GM12878 (cell line): ENCODE results near the gene TSSC4. TPM values are rescaled to one million over a fixed set of nuclear protein-coding genes. Genes with fewer than 3 reads are reported as not detected.

Experiments
- ATAC-seq: fragments of 200-7000 bp; cut with Tn5 transposase; 3 replicates; pipeline ENCODE4 v1.9.1; 2020; ENCODE audit warnings: mild to moderate bottlenecking, moderate library complexity
- BruUV-seq: library from RNA; stranded (reverse); fragments of 400-500 nt; replicated peaks from 2 replicates; lab custom pipeline; 2021; lab: Mats Ljungman, UMichigan
- CTCF ChIA-PET: fragments of 300-600 bp; sonication (Branson Sonifier 250); formaldehyde crosslinking; extraction: SDS; loops from one replicate; lab custom pipeline; 2021; ENCODE audit warnings: inconsistent platforms; lab: Yijun Ruan, JAX
- POLR2A ChIA-PET: fragments of 350-600 bp; formaldehyde crosslinking; extraction: SDS; loops from one replicate; lab custom pipeline; 2021; ENCODE audit warnings: inconsistent platforms; lab: Charles Lee
- RAD21 ChIA-PET: fragments of 300-600 bp; sonication (Branson Sonifier 250); formaldehyde crosslinking; loops from one replicate; lab custom pipeline; 2023; ENCODE audit warnings: antibody characterized with exemption; ENCODE audit not compliant: unreplicated experiment; lab: Charles Lee
- SMC1A ChIA-PET: fragments of 300-600 bp; sonication (Branson Sonifier 250); formaldehyde crosslinking; loops from one replicate; lab custom pipeline; 2023; ENCODE audit not compliant: unreplicated experiment, uncharacterized antibody; lab: Charles Lee
- DNase-seq: peaks from one replicate; pipeline ENCODE4 v3.0.0-alpha.2; 2011; ENCODE audit warnings: low read depth, low spot score
- FAIRE-seq: peaks from 3 replicates; lab custom pipeline; 2011; peaks lifted over from hg19 to GRCh38; lab: Jason Lieb, UNC
- H2AFZ ChIP-seq: 2 replicates; pipeline ENCODE4 v1.6.0; 2011; ENCODE audit warnings: low read depth, low read length, control low read depth; ENCODE audit not compliant: control insufficient read depth
- H3K27ac ChIP-seq: 2 replicates; pipeline ENCODE4 v1.5.1; 2011; ENCODE audit warnings: control low read depth; ENCODE audit not compliant: control insufficient read depth, insufficient read depth
- H3K27me3 ChIP-seq, 2 experiments: replicated peaks in 1 of 2; 2 replicates each; pipeline versions ENCODE4 v1.6.0 to v1.6.1; 2011; ENCODE audit warnings: low read length in 1 of 2; ENCODE audit not compliant: control insufficient read depth in 2 of 2, insufficient read depth in 2 of 2
- H3K36me3 ChIP-seq, 2 experiments: 2 replicates each; pipeline ENCODE4 v1.5.1; 2011; ENCODE audit warnings: low read length in 1 of 2; ENCODE audit not compliant: control insufficient read depth in 2 of 2, insufficient read depth in 2 of 2
- H3K4me1 ChIP-seq: 2 replicates; pipeline ENCODE4 v1.6.1; 2011; ENCODE audit warnings: mild to moderate bottlenecking, low read length, moderate library complexity, mixed read lengths; ENCODE audit not compliant: control insufficient read depth, insufficient read depth
- H3K4me2 ChIP-seq: 2 replicates; pipeline ENCODE4 v1.6.0; 2011; ENCODE audit warnings: control low read depth; ENCODE audit not compliant: control insufficient read depth, insufficient read depth
- H3K4me3 ChIP-seq: fragments of 200-600 bp; sonication (generic); 2 replicates; pipeline ENCODE4 v1.5.1; 2016
- H3K79me2 ChIP-seq: 2 replicates; pipeline ENCODE4 v1.6.0; 2011; ENCODE audit warnings: low read length; ENCODE audit not compliant: control insufficient read depth, insufficient read depth
- H3K9ac ChIP-seq: 2 replicates; pipeline ENCODE4 v1.8.0; 2011; ENCODE audit warnings: low read length, control low read depth, mixed read lengths; ENCODE audit not compliant: control insufficient read depth, insufficient read depth
- H3K9me3 ChIP-seq: replicated peaks from 3 replicates; pipeline ENCODE4 v1.5.1; 2011; ENCODE audit warnings: mild to moderate bottlenecking, low read length; ENCODE audit not compliant: control insufficient read depth, insufficient read depth
- H4K20me1 ChIP-seq: 2 replicates; pipeline ENCODE4 v1.6.0; 2011; ENCODE audit not compliant: control insufficient read depth, insufficient read depth
- EGR1 ChIP-seq, 2 experiments: IDR thresholded peaks; 1 replicate in 1 of 2; 2 replicates in 1 of 2; pipeline ENCODE4 v1.6.1; 2011 to 2012; ENCODE audit warnings: low read depth in 2 of 2, low read length in 2 of 2, borderline replicate concordance in 1 of 2, mild to moderate bottlenecking in 1 of 2, moderate library complexity in 1 of 2
- IKZF2 ChIP-seq, 2 experiments: fragments of 450-650 bp; IDR thresholded peaks; 2 replicates each; pipeline ENCODE4 v1.6.1; 2017; ENCODE audit warnings: mild to moderate bottlenecking in 2 of 2, moderate library complexity in 2 of 2
- LARP7 ChIP-seq: fragments of 450-650 bp; IDR thresholded peaks from 2 replicates; pipeline ENCODE4 v1.6.1; 2017; ENCODE audit warnings: mild to moderate bottlenecking
- POLR2A ChIP-seq: IDR thresholded peaks from 2 replicates; pipeline ENCODE4 v1.6.1; 2011; ENCODE audit warnings: low read depth, mild to moderate bottlenecking, low read length
- POLR2AphosphoS5 ChIP-seq: IDR thresholded peaks from 2 replicates; pipeline ENCODE4 v1.6.1; 2011; ENCODE audit warnings: mild to moderate bottlenecking, low read length, inconsistent platforms
- POU2F2 ChIP-seq: IDR thresholded peaks from 3 replicates; pipeline ENCODE4 v1.6.1; 2011; ENCODE audit warnings: low read depth, mild to moderate bottlenecking, low read length, borderline replicate concordance
- SMAD1 ChIP-seq: fragments of 450-650 bp; IDR thresholded peaks from 2 replicates; pipeline ENCODE4 v1.6.1; 2018; ENCODE audit warnings: mild to moderate bottlenecking, low read depth; ENCODE audit not compliant: partially characterized antibody
- SMARCA5 ChIP-seq: fragments of 450-650 bp; IDR thresholded peaks from 2 replicates; pipeline ENCODE4 v1.6.1; 2017; ENCODE audit warnings: mild to moderate bottlenecking
- TCF3 ChIP-seq: IDR thresholded peaks from 2 replicates; pipeline ENCODE4 v1.6.1; 2012; ENCODE audit warnings: low read depth, mild to moderate bottlenecking, low read length, borderline replicate concordance; ENCODE audit not compliant: insufficient read depth
- WGBS: methylation state at CpG from one replicate; pipeline ENCODE4 v1.1.6; 2016; ENCODE audit warnings: low lambda C conversion rate; ENCODE audit not compliant: insufficient replicate concordance, insufficient coverage; ENCODE audit errors: missing lambda C conversion rate; 5-methylcytosine and 5-hydroxymethylcytosine counted together
- in situ Hi-C: fragments of 300-500 bp; cut with MboI; formaldehyde crosslinking; loops from 9 replicates; pipeline ENCODE4 v1.14.3; 2018; ENCODE audit warnings: mixed read lengths
- intact Hi-C: fragments of 100-400 bp; cut with micrococcal nuclease; formaldehyde crosslinking; loops from one replicate; pipeline ENCODE4 v1.14.2; 2022; ENCODE audit not compliant: unreplicated experiment
- polyA plus RNA-seq, 11 experiments: library from polyadenylated mRNA; depleted of rRNA in 4 of 11; unstranded in 6 of 11; stranded (reverse) in 5 of 11; fragments of >200 nt; fragmentation: Nextera tagmentation in 4 of 11; fragmentation: Illumina TruSeq in 1 of 11; extraction: Ambion mirVana in 4 of 11; extraction: Trizol in 1 of 11; gene quantifications; 1 replicate in 1 of 11; 2 replicates in 10 of 11; pipeline versions ENCODE4 v1.2.1 to v1.2.3, GENCODE V29; 2011 to 2016; ENCODE audit warnings: inconsistent platforms in 2 of 11, missing spikeins in 2 of 11, low read depth in 1 of 11
- total RNA-seq, 4 experiments: library from RNA; depleted of rRNA in 3 of 4; stranded (reverse); fragments of >200 nt in 3 of 4; fragmentation: Illumina TruSeq in 1 of 4; extraction: Trizol in 1 of 4; gene quantifications; 2 replicates each; pipeline versions ENCODE4 v1.2.1 to v1.2.3, GENCODE V29; 2013 to 2021
- TF ChIP-seq, protein P1 (sequence below): fragments of 450-650 bp; IDR thresholded peaks from 2 replicates; pipeline ENCODE4 v1.6.1; 2018; ENCODE audit warnings: mild to moderate bottlenecking, low read depth, moderate library complexity; ENCODE audit not compliant: partially characterized antibody
- TF ChIP-seq, protein P2 (sequence below): IDR thresholded peaks from 2 replicates; pipeline ENCODE4 v1.6.1; 2012; ENCODE audit warnings: low read depth, low read length, improper control_type of control experiment

Gene TSSC4
- total and polyA plus RNA-seq, 10 of the 15 experiments (the other 5 are each of a cell fraction or from before 2014, with no cell fraction given) = 0.69 to 70.1 (median 25.7) TPM

DNA sequence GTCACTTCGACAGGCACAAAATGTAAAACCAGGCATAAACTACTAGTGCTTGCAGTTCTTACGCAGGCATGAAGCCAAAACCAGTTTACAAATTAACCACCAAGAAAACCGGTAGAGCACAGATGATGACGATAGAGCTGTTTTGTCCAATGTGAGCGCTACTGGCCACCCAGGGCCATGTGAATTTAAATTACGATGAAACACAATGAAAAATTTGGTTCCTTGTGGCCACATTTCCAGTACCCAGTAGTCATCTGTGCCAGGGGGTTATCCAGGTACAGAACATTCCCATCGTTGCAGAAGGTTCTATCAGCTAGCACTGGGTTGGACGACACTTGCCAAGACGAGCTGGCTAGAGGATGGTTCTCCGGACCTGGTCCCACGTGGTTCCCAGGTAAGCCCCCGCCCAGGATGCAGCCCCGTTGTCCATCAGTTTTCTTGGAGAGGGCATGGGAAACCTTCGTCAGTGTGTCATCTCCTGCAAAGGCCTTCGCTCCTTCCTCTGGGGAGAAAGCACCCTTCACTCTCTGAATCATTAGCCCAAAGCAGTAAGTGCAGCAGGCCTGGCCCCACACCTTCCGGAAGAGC lies 24.5 kb upstream of the TSSC4 start:
- Histone ChIP-seq H3K27me3 (no peaks in the 10 kb centered on the region), H3K9me3 (no peaks in the 10 kb centered on the region; the same call in 2 of the 3 replicates), H3K4me1 (peaks cover 17% of the 10 kb centered on the region), H3K4me3 (no peak overlapping the region), H3K36me3 (no peaks in the 10 kb centered on the region), H3K9ac (no peak overlapping the region), H3K27ac (no peak overlapping the region), H2AFZ (no peak overlapping the region), H3K79me2 (peaks cover 36% of the 10 kb centered on the region), H3K4me2 (no peak overlapping the region), H4K20me1 (no peaks in the 10 kb centered on the region; the same call in none of the 2 replicates)
- ChIA-PET SMC1A (no interaction called here), CTCF (interaction anchor here (1.5 kb wide), 1 partner anchor 24 kb away, joined by 4 read pairs; the partner anchor contains the start of gene TSSC4), POLR2A (interaction anchor here (2.3 kb wide), 1 partner anchor 11 kb away, joined by 31 read pairs; no protein-coding TSS in a partner anchor), RAD21 (no interaction called here)
- in situ Hi-C loops (loop anchor here (25.0 kb wide), 1 partner anchor 1564 kb away; the partner anchor contains the start of genes PIDD1, PNPLA2 and RPLP2), intact Hi-C loops (no loop called here)
- ATAC-seq (no peak), DNase-seq (no peak), FAIRE-seq (no peak)
- no TSS peak for BruUV-seq
- WGBS = 81% methylated on average over 16 of the region's 16 CpGs
- no peak for TF ChIP-seq IKZF2 (IDR thresholded peaks at IDR 0.05)

DNA sequence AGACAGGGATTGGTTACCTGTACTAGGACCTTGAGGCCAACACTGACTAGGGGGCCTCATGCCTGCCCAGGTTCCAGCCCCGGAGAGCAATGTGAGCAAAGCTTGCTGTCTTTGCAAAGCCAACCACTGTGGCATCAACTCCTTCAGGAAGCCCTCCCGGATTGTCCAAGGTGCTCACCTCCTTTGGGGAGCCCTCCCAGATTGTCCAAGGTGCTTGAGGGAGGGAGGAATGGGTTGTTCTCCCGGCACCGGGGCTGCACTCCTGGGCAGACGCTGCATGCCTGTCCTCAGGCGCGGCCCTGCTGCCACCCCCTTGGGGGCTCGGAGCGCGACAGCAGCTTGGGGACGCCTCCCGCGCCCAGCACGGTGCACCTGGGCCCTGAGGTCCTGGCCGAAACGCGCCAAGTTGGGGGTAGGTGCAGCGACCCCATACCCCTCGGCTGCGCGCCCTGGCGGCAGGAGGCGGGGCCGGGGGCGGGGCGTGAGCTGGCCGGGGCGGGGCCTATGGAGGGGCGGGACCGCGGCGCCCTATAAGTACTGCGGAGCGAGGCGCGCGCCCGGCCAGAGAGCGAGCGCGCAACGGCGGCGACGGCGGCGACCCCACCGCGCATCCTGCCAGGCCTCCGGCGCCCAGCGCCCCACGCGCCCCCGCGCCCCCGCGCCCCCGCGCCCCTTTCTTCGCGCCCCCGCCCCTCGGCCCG lies 23.6 kb upstream of the TSSC4 start, which contains the start of gene CD81:
Gene CD81 (plus strand): TSS at position 560 of the 701 bp plus-strand sequence. CDS start 240 bp downstream, outside the sequence.
- H3K27me3 ChIP-seq = no peaks in the 10 kb centered on the region
- ATAC-seq = peak; percentile 61
- ChIA-PET CTCF (interaction anchor here (1.5 kb wide), 1 partner anchor 72 kb away, joined by 4 read pairs; no protein-coding TSS in a partner anchor), POLR2A (interaction anchor here (0.6 to 2.3 kb wide), 4 partner anchors 9 to 102 kb away, joined by 3 to 31 read pairs (median 7); partner anchors contain the start of gene TSSC4), SMC1A (interaction anchor here (1.6 to 2.4 kb wide), 2 partner anchors 10 to 11 kb away, joined by 5 to 11 read pairs; no protein-coding TSS in a partner anchor), RAD21 (interaction anchor here (1.4 to 2.4 kb wide), 3 partner anchors 10 to 72 kb away, joined by 4 to 18 read pairs (median 11); partner anchors contain the start of gene TSSC4)
- peaks cover 45% of the 10 kb centered on the region for H3K79me2 ChIP-seq
- BruUV-seq = no TSS peak
- no peaks in the 10 kb centered on the region; the same call in 2 of the 3 replicates for H3K9me3 ChIP-seq
- TF ChIP-seq LARP7 = 0 out of 2 replicates have a peak, but pooled peaks have one; percentile 54
- peak; percentile 34; the same call in 1 of the 2 replicates for TF ChIP-seq SMARCA5
- peak; percentile 75; the same call in 1 of the 2 replicates for TF ChIP-seq POLR2AphosphoS5
- TF ChIP-seq, protein P1, sequence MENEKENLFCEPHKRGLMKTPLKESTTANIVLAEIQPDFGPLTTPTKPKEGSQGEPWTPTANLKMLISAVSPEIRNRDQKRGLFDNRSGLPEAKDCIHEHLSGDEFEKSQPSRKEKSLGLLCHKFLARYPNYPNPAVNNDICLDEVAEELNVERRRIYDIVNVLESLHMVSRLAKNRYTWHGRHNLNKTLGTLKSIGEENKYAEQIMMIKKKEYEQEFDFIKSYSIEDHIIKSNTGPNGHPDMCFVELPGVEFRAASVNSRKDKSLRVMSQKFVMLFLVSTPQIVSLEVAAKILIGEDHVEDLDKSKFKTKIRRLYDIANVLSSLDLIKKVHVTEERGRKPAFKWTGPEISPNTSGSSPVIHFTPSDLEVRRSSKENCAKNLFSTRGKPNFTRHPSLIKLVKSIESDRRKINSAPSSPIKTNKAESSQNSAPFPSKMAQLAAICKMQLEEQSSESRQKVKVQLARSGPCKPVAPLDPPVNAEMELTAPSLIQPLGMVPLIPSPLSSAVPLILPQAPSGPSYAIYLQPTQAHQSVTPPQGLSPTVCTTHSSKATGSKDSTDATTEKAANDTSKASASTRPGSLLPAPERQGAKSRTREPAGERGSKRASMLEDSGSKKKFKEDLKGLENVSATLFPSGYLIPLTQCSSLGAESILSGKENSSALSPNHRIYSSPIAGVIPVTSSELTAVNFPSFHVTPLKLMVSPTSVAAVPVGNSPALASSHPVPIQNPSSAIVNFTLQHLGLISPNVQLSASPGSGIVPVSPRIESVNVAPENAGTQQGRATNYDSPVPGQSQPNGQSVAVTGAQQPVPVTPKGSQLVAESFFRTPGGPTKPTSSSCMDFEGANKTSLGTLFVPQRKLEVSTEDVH = no peak
- TF ChIP-seq SMAD1 = no peak
- TF ChIP-seq POLR2A = peak; percentile 89
- 0 out of 3 replicates have a peak, but pooled peaks of 1 of the 2 experiments have one; percentile 1 for TF ChIP-seq EGR1 (IDR thresholded peaks at IDR 0.05; ENCODE audit: borderline replicate concordance in 1 of 2, low read depth in 2 of 2, low read length in 2 of 2)
- 0 out of 2 replicates have a peak, but pooled peaks have one; percentile 41 for TF ChIP-seq TCF3
- TF ChIP-seq POU2F2 = peak; percentile 64; the same call in 1 of the 3 replicates
- TF ChIP-seq, protein P2, sequence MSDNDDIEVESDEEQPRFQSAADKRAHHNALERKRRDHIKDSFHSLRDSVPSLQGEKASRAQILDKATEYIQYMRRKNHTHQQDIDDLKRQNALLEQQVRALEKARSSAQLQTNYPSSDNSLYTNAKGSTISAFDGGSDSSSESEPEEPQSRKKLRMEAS = no peak
- intact Hi-C loops = no loop called here
- peak within 1 kb of the TSS; percentile 74 for H3K27ac ChIP-seq
- peak within 1 kb of the TSS; percentile 80 for H3K9ac ChIP-seq
- no peaks in the 10 kb centered on the region for H3K36me3 ChIP-seq
- H3K4me1 ChIP-seq = peaks cover 23% of the 10 kb centered on the region
- H2AFZ ChIP-seq = no peak within 1 kb of the TSS
- H3K4me3 ChIP-seq = peak within 1 kb of the TSS; percentile 97
- DNase-seq = no peak
- no peaks in the 10 kb centered on the region; the same call in none of the 2 replicates for H4K20me1 ChIP-seq
- WGBS = 7% methylated on average over 34 of the region's 65 CpGs
- FAIRE-seq = no peak
- peak within 1 kb of the TSS; percentile 87 for H3K4me2 ChIP-seq
- in situ Hi-C loops = loop anchor here (25.0 kb wide), 1 partner anchor 1565 kb away; the partner anchor contains the start of genes PIDD1, PNPLA2 and RPLP2
